Raji (cell line): ENCODE data around the gene RPS19.

Experiments used
- POLR2A ChIP-seq: IDR thresholded peaks from 2 replicates; pipeline ENCODE4 v1.6.1; 2011; ENCODE audit warnings: low read depth, low read length, control low read depth; ENCODE audit not compliant: insufficient read depth

Gene RPS19

DNA sequence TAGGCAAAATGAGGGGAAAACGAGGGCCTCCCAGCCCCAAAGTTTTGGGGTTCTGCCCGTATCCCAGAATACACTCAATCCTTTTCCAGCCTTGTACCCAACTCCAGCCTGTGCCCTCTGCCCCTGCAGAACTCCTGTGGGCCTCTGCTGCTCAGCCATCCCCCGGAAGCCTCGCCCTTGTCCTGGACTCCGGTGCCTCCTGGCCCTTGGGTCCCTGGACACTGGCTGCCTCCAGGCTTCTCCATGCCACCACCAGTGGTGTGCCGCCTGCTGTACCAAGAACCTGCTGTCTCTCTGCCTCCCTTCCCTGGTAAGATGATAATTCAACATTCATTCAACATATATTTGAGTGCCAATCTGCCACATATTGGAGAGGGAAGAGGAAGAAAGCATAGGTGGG is 11.4 kb upstream of the RPS19 start:
- TF ChIP-seq POLR2A = no peak

DNA sequence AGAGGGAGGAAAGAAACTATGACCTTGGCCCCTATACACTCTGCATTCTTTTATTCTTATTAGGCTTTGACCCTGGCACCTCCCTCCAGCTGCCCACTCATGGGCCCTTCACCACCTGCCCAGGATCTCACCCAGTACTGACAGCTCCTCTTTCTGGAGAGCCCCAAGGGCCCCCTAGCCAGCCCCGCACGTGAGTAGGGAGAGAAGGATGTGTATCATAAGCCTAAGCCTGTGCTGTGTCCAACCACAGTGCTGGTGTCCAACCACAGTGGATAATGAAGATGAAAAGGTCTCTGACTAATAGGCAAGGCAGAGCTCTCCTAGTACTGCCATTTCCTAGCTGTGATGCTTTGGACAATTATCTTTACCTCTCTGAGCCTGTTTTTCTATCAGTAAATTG is 11.0 kb upstream of the RPS19 start:
- TF ChIP-seq POLR2A = no peak

DNA sequence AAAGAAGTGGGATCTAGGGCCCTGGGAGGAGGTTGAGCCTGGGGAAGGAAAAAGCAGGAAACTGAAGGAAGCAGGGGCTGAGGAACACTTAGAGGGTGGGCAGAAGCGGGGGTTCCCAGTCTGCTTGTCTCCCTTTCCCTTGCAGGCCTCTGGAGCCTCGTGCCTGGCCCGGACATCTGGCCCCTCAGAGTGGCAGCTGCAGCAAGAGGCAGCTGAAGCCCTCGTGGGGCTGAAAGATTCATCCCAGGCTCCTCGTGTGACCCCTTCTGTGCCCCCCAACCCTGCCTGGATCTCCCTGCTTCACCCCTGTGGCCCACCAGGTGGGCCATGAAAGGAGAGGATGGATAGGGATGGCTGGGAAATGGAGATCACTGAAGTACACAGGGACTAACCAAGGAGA is 9.7 kb upstream of the RPS19 start:
- no peak for TF ChIP-seq POLR2A

DNA sequence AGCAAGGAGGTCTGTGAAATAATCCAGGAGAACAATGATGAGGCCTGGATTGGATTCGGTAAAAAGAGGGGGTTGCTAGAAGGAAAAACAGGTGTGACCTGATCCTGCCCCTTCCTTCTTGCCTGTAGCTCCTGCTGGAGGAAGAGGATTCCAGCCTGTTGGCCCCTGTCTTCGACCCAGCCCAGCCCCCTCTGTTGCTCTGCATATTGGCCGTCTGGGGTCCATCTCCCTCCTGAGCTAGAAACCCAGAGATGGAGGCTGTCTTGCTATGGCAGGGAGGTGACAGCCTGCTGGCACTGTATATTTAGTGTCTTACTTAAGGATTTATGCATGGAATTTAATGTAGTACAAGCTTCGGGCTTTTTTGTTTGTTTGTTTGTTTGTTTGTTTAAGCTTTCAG is 8.6 kb upstream of the RPS19 start:
- no peak for TF ChIP-seq POLR2A

DNA sequence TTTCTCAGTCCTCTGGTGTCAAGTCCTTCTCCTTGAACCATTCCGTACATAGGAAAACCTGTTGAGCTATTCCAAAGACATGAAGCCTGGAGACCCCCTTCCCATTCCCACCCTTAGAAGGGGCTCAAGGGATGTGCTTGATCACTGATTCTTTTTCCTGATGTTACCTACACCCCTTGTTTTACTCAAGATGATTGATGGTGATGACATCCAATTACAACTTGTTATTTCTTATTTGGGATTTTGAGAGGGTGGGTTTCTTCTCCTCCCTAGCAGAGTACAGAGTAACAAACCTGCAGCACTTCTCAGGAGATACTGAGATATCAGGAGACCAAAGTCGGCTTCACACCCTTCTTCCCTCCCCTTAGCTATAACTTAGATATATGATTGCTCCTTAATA is 6.7 kb upstream of the RPS19 start:
- TF ChIP-seq POLR2A = no peak

DNA sequence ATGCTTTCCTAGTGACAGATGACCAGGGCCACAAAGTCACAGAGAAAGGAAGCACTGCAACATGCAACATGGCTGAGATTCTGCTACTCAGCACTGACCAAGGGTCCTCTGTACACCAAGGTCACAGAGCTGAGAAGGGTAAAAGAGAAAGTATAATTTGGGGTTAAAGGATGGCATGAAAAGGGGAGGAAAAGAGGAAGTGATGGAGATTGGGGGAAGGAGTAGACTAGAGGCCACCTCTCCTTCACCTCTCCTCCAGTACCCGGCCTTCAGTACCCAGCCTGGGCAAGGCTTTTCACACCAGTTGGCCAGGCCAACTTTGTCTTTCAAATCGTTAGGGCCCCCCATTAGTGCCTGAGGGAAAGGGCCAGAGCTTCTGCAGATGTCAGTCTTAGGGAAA is 6.3 kb upstream of the RPS19 start:
- TF ChIP-seq POLR2A = no peak

DNA sequence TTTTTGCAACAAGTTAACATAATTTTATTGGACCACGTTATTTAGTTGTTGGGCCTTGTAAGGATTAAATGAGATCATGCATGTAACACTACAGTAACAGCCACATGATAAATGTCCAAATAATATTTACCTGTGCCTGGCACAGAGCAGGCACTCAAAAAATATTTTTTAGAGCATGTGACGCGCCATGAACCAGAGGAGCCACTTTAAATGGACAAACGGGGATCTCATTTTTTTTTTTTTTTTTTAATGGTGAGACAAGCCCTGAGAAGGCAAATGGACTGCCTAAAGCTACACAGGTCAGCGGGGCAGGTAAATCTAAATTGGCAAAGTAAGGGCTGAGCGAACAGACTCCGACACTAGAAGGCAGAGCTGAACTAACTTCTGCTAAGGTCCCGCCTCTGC is 840 bp upstream of the RPS19 start:
- peak; percentile 54; the same call in 1 of the 2 replicates for TF ChIP-seq POLR2A

DNA sequence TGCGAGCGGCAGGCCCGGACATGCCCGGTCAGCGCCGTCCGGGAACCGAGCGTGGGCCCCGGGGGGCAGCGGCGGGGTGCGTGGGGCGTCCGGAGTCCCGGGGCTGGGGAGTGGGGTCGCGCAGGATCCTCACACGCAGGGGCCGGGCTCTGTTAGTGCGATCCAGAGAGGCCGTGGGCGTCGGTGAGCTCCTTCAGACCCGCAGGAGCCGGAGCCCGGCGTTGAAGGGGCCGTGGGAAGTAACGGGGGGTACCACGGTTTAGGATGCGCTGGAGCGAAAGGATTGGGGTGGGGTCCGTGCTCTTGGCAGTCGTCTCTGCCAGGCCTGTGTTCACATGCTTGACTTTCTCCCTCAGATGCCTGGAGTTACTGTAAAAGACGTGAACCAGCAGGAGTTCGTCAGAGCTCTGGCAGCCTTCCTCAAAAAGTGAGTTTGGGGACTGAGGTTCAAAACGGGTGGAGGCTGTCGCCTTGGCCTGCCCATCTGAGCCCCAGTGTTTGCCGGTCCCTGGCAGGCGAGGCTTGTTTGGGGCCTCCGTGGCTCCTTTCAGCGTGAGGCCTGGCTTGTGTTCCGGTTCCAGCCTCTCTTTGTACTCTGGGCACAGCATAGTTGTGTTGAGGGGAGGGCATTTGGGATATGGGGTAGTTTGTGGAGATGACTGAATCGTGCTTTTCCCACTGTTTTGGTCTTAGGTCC is 512 bp downstream of the RPS19 start:
- no peak for TF ChIP-seq POLR2A

DNA sequence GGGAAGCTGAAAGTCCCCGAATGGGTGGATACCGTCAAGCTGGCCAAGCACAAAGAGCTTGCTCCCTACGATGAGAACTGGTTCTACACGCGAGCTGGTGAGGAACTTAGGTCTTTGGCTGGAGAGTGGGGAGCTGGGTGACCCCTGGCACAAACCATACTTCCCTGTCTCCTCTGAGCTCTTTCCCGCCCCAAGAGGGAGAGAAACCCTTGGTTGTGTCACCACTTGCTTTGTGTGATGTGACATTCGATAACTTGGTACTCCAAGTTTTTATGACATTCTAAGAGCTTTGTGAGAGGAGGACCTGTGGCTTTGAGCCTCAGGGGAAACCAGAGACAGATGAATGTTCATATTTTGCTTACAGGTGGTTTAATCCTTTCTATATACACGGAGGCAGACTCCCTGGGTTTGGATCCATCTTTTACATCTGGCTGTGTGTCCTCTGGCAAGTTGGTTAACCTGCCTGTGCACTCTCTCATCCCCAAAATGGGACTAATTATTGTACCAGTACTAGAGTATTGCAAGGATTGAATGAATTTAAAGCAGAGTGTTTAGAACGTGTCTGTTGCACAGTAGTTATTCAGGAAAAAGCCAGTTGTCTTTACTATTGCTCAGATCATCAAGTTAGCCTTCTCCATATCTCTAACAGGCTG is 1.2 kb downstream of the RPS19 start:
- TF ChIP-seq POLR2A = no peak

DNA sequence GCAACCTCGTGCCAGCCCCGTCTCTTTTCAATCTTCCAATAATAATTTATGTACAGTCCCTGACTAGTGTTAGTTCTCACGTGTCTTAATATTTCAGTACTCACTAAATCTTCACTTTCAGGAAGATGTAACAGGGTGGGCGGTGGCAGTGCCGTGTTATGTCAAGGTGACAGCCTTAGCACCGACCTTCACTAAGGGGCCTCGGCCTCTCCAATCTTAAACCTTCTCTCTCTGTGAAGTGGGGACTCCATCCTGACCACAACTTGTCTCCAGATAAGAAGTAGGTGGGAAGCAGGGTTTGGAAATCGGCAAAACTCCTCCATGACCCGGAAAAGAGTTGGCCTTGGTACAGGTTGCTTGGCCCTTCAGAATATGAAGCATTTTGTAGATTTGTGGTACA is 1.8 kb downstream of the RPS19 start:
- no peak for TF ChIP-seq POLR2A

DNA sequence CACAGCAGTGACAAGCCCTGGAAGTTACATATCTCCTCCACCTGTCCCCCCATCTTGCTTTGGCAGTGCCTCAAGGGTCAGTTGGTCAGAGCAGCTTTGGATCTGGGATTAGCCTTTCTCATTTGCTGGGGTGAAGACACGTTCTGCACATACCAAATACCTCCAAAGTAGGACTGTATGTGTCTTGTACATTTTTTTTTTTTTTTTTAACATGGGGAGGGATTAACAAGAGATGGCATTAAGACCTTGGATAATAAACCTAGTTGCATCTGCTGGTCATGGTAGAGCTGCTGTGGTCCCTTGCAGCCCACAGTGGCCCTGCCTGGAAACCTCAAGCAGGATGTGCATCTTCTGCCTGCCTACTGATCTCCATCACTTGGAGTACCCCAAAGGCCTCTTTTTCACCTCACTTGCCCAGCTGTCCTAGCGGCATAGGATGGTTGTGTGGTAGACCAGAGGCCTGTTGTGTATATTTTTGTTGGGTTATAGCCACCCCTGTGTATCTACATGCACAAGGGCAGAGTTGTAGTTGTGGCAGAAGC is 2.5 kb downstream of the RPS19 start:
- TF ChIP-seq POLR2A = no peak

DNA sequence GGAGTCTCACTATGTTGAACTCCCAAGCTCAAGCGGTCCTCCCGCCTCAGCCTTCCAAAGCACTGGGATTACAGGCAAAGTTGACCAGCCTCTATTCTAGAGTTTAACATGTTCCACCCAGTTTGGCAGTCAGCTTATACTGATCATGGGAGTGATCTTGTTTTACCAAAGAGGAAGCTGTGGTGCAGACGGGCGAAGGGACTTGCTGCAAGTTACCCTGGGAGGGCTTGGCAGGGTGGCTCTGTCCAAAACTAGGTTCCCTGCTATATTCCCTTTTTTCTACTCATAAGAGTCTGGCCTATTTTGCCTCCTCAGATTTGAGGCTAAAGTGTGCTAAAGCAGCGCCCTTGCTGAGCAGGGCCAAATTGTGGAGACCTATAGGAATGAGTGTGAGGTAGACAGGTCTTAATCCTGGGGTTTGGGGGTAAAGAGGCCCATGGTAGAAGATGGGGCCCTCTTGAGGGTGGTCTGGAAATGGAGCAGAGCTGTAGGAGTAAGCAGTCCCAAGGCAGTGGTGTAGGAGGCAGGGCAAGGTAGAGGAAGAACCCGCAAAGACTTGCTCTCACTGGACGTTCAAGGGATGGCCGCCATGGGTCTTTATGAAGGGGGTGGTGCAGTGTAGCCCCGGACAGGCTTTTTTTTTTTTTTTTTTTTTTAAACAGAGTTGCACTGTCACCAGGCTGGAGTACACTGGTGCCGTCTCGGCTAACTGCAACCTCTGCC is 3.3 kb downstream of the RPS19 start:
- no peak for TF ChIP-seq POLR2A

DNA sequence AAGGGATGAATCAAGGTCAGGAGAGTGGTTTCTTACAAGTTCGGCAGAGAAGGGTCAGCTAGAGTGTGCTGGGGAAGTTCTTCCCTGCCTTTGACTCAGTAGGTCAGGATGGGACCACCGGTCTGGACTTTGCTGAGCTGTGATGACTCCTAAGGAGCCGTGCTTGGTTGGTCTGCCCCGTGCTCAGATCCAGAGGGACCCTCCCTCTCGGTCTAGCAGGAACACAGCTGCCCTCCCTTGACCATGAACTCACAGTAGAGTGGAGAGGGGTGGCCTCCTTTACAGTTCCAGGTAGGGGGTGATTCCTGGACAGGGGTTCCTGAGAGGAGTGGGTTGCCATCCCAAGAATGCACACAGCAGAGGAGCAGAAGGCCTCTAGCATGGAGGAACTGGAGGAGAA is 4.3 kb downstream of the RPS19 start:
- TF ChIP-seq POLR2A = no peak

DNA sequence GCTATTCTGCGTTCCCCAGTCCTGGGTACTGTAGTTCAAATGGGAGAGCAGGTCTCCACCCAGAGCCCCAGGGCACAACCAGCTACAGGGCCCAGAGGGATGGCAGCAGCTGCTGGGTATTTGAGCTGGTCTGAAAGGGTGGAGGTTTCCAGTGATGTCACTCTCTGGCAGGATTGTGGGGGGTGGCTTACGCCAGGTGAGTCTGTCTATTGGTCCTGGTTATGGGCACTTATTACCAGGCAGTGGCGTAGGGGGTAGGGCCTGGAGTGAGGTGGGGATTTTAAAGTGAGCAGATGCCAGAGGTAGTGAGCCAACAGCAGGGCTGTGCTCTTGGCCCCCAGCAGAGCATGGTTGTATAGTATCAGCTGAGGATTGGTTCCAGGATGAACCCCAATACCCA is 6.2 kb downstream of the RPS19 start:
- no peak for TF ChIP-seq POLR2A

DNA sequence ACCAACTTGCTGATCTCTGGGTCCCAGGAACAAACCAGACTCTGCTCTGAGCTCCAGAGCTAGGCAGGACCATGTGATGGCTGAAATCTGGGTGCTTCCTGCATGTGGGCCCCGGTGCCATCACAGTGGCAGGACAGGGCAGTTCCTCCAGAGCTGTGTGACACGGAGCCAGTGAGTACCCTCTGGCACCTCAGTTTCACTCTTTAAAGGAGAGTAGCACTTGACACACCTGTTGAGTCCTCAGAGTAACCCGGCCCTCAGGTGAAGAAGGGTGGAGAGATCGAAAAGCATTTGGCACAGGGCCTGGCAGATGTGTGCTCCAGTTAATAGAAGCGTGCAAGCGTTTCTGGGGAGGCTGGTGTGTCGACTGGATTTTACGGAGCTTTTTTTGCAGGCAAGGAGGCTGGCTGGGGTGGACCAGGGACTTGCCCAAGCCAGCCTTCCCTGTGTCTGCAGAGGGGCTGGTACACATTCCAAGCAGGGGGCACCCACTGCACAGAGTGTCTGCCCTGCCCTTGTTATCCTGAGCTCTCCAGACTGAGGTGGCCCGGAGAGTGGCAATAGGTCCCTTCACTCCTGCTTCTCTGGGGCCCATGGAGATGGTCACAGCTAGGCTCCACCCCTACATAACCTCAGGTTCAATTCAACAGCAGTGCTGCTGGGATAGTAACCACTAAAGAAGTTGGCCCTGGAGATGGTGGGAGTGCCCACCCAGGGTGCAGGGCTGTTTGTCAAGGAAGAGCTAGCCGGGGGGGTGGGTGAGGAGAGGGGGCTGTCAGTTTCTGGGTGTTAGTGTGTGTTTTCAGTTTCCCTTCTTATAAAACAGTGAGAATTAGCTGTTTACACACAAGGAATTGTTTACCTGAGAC is 8.3 kb downstream of the RPS19 start:
- no peak for TF ChIP-seq POLR2A
